ENCODE results near the gene METTL3.
"Not testable (repeated sequence)": the region's sequence is repeated elsewhere in the genome, so short reads cannot be mapped to it uniquely, and the experiment has no call there.

The METTL3 gene

DNA sequence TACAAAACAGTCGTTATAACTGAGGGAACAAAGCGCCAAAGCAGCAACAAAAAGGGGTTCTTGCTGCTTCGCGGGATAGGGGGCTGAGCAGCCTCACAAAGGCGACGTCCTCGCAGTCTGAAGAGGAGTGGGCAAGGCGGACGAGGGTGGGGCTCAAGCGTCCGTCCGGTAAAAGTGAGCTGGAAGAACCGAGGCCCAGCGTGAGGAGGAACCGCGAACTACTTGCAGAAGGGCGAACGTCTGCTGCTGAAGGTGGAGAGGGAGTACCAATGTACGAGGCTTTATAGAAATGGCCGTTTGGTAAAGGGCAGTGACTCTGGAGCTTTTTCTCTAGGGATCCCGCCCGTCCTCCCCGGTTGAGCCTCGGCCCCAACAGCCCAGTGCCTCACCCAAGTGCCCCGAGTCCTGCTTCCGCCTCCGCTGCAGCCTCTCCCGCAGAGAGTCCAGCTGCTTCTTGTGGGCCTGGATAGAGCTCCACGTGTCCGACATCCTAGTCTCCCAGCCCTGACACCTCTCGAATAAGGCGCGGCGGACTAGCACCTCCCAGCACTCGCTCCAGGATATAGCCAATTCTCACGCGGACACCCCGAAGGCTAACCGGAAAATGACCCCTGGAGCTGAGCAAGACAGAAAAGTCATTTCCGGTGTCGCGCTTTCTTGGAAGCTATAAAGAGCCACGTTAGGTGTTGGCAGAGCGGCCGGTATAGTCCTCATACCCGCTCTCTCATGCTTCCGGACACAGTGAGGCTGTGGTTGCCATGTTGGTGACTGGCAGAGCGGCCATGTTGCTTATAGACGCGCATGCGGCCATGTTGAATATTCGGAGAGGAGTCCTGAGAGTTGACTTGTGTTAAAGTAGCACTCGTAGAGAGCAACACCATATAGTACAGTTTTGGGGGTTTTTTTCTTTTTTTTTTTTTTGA lies at the start of gene METTL3:
Gene METTL3, minus strand, starts transcription at position 606 of the 923 bp plus-strand sequence. Its CDS starts 117 bp downstream, at position 489.
- peak; percentile 87 for FAIRE-seq

DNA sequence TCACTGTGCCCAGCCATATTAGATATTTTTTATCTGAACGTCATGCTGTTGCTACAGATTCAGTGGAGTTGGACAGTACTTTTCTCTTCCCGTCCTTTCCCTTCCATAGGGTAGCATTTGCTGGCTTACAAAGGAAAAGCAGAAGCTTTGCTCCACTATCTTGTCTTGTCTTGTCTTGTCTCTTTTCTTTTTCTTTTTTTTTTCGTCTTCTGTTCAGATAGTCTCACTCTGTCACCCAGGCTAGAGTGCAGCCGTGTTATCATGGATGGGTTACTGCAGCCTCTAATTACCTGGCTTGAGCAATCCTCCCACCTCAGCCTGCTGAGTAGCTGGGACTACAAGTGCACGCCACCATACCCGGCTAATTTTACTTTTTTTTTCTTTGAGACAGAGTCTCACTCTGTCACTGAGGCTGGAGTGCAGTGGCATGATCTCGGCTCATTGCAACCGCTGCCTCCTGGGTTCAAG lies 47.6 kb upstream of the METTL3 start:
- no peak for FAIRE-seq

DNA sequence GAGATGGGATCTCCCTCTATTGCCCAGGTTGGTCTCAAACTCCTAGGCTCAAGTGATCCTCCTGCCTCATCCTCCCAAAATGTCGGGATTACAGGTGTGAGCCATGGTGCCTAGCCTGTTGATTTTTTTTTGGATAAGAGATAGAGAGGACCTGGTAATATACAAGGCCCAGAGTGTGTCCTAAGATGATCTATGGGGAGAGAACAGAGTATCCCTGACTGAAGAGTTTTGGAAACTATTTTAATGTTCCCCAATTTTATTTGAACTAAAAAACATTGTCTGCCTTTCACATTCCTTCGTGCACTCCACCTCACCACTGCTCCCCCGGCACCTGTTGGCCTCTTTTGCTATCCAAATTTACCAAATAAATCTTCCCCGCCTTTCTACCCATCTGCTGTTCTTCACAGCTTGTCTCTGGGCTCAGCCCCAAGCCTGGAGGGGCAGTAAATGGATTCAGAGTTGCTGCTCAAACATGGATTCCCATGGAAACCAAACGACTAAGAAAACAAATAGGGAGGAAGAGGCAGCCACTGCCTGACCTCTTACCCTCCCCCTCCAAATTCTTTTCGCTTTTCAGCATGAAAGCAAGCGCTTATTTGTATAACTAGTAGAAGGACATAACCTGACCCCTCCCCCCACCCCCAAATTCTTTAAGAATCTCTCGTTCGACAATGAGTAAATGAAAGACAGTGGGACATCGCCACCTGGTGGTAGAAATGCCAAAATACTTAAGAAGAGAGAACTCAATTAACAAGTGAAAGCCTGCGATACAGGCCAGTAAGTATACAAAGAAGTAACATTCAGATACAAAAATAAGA lies 46.2 kb upstream of the METTL3 start:
- FAIRE-seq: peak; percentile 86

DNA sequence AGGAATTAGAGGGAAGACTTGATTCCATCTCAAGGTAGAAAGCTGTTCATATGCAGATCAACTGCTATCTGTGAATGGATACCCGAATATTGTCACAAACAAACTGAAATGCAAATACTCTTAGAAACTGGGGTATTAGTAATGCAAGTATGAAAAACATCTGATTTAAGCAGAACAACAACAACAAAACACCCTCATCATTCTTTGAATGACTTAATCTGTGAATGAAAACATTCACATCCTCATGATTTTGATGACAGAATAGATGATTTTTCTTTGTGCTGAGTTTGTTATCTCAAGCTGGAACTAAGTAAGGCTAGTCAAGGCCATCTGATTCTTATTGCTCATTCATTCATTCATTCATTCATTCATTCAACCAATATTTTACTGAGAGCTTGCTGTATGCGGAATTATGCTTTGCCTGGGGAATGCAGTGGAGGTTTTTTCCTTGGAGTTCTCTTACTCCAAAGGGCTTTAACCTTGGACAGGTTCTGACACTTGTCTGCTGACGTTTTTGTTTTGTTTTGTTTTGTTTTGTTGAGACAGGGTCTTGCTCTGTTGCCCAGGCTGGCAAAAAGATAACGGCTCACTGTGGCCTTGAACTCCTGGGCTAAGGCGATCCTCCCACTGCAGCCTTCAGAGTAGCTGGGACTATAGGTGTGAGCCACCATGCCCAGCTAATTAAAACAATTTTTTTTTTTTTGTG lies 45.4 kb upstream of the METTL3 start:
- no peak for FAIRE-seq

DNA sequence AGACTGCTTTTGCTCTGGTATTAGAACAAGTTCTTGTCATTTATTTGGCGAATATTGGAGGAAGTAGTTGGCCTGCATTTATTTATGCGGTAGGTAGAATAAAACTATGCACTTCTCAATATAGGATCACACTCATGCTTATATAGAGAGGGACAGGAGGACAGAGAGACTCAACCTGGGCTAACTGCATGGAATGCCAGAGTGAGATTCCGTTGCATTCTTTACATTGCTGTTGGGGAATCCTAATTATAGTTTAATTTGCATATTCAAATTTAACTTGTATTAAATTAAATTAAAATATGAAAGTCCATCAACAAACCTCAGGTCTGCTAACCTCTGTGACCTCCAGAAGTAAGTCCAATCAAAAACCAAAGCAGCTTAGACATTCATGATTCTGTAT lies 42.1 kb upstream of the METTL3 start:
- FAIRE-seq: no peak

DNA sequence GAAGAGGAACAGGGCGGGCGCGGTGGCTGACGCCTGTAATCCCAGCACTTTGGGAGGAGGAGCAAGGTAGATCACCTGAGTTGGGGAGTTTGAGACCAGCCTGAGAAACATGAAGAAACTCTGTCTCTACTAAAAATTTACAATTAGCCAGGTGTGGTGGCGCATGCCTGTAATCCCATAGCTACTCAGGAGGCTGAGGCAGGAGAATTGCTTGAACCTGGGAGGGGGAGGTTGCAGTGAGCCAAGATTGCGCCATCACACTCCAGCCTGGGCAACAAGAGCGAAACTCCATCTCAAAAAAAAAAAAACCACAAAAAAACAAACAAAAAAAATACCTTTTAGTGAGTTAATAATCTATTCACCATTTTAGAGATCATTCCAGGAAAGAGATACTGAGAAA lies 33.4 kb upstream of the METTL3 start:
- FAIRE-seq: not testable (repeated sequence)

DNA sequence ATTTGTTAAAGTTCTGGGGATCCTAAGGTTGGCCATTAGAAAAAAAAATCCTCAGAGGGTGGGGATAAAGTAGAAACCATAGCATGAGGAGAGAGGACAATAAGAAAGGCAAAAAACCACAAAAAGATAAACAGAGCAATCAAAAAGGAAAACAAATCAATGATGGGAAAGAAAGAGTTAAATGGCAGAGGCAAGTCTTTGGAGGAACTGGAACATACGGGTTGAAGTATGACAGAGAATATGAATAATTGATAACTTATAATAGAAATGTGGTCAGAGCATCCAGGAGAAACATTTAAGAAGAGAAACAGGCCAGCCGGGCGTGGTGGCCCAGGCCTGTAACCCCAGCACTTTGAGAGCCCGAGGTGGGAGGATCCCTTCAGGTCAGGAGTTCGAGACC lies 32.8 kb upstream of the METTL3 start:
- FAIRE-seq: no peak

DNA sequence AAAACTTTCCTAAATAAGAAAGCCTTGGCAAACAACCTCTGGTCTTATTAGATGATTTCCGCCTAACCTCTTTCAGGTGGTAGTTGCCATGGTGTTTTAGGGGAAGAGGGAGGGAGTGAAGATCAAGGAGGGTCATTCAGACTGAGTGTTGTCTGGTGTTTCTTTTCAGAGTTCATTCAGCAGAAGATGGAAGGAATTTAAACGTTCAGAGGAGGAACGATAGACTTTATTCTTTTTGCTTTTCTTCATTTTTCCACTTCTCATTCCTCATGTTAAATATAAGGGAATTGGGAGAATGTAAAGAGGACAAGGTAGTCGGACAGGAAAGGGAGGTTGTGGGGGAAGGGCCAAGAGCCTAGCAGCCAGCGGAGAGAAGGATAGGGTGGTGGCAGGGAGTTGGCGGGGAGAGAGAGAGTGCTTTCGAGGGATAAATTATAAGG lies 32.4 kb upstream of the METTL3 start:
- no peak for FAIRE-seq

DNA sequence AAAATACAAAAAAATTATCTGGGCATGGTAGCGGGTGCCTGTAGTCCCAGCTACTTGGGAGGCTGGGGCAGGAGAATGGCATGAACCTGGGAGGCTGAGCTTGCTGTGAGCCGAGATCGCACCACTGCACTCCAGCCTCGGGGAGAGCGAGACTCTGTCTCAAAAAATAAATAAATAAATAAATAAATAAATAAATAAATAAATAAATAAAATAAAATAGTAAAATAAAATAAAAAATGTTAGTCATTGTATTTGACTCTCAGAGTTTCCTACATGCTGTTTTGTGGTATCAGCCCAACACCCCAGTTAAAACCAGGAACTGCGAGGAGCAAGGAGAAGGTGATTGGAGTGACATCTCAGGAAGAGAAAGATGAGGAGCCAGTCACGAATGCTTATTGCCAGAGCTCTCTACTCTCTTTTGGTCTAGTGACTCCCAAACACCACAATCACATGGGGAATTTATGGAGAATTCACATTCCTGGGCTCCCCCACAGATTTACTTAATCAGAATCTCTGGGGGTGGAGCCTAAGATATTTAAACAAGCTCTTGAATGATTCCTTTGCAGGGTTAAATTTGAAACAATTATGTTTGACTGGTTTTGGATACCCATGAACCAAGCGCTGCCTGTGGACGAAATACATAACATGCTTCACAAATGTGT lies 30.4 kb upstream of the METTL3 start:
- FAIRE-seq: no peak

DNA sequence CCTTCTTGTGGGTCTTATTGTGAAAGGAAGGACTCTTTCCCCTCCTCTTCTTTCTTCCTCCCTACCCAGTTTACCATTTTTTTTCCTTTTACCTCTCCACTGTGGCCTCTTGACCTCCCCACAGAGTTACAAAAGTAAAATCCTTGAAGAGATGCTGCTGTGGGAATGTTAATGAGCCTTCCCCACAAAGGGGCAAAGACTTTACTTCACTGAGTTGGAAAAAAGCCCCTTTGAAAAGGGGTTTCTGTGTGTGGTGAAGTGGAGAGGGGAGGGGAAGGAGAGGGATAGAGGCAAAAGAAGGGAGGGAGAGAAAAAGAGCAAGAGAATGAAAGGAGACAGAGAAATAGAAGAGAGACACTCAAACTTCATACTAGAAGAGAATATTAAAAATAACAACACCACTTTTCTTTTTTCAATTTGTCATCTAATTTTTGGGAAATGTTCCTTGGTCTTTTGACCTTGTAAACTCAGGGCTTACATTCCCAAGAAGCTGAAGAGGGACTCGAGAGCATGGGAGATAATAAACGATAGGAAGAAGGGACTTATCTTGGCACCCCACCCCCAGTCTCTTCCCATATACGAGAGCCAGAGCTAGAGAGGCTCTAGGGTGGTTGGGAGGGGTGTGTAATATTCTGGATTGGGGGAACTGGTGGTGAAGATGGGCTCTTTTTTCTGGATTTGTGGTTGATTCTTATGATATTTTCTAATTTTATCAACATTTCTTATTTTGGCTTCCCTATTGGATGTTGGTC lies 28.2 kb upstream of the METTL3 start:
- FAIRE-seq: no peak

DNA sequence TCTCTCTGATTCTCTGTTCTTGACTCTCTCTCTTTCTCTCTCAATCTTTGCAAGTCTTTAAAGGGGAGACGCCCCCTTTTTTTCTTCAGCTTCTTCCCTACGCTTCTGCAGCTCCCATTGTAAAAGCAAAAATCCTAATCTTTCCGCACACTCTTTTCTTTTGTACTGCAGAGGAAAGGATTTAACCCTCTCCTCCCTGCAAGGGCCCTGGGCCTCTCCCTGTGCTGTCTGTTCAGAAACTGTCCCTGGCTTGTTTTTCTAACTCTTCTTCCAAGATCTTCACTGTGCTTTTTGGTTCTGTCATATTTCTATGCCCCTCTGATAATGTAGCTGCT lies 25.9 kb upstream of the METTL3 start:
- no peak for FAIRE-seq

DNA sequence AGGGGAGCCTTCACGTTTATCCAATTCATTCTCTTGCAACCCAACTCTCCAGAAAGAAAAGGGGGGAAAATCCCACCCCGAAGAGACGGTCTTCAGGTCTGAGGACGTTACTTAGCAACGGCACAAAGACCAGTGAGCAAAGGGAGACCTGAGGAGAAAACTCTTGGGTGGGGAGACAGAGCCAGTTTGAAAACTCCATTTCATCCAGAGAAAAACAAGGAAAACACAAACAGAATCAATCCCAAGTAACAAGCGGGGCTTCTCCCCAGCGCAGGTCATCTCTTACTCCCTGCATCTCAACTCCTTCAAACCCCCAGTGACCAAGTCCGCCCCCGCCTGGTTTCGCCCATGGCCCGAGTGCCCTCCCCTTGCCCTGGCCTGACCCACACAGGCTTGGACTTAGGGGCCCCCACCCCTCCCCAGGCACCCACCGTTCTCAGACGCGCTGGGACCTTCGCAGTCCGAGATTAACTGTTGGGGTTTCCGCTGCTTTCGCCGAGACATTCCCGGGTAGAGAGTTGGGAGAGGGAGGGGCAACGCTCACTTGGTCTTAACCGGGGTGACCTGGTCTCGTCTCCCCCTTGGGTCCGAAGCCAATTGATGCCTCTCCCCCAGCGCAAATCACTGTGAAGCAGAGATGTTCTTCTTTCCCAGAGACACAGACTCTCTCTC lies 25.4 kb upstream of the METTL3 start:
- no peak for FAIRE-seq

DNA sequence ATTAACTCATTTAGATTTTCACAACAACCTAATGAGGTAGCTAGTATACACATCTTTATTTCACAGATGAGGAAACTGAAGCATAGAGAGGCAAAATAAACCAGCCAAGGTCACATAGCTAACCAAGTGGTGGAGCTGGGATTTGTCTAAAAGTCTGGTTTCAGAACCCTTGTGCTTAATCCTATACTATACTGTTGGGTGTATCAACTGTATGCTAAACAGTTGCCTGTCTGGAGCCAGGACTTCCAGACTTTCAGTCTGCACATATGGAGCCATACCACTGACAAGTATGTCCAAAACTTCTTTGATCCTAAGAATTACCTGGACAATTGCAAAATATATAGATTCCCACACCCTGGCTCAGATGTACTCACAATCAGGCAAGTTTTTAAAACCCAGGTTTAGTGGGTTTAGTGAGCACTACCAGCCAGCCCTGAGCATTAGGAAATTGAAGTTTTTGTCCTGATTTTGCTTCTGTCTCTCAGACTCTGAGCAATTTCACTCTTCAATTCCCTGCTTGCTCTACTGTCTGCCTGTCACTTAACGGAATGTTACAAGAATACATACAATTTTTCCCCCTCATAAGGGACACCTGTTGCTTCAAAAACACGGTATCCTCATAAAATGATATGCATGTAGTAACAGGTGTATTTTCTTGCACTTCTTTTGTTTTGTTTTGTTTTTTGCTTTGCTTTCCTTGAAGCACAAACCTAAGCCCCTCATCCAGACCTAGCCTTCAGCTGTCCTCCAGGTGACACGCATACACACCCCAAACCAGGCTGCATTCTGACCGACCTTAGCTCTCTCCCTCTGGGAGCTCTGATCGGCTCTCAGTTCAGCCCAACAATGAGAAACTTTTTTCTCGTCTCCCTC lies 24.6 kb upstream of the METTL3 start:
- FAIRE-seq: no peak

DNA sequence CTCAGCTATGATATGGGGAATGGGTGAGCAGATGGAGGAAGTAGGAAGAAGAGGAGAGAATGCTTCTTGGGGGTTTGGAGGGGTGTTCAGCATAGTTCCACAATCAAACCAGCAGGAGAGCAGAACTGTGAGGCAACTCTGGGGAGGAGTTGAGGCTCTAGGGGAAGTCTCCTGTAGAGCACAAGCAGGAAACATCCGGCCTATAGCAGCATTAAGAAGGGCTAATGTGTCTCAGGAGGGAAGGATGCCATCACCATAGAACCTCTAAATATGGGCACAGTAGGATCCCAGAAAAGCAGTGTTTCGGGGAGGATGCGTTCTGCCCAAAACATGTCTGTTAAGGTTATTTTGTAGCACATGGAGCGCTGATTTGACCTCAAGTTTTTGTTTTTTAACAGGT lies 23.4 kb upstream of the METTL3 start:
- no peak for FAIRE-seq

DNA sequence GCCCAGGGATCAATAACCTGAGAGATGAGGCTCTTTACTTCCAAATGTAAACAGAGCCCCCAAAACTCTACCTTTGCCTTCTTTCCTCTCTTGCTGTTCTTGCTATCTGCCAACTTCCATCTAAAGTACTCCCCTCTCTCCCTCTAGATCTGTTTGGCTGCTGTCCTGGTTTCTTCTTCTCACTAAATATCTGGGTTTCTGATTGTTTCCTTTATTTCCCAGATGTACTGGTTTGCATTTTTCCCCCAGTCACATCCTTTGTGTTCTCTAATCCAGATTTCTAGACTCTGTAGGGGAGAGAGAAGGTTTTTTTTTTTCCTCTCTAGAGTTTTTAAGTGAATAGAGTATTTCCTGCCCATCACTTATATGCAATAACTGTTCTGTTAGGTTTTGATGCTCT lies 22.2 kb upstream of the METTL3 start:
- FAIRE-seq: no peak

DNA sequence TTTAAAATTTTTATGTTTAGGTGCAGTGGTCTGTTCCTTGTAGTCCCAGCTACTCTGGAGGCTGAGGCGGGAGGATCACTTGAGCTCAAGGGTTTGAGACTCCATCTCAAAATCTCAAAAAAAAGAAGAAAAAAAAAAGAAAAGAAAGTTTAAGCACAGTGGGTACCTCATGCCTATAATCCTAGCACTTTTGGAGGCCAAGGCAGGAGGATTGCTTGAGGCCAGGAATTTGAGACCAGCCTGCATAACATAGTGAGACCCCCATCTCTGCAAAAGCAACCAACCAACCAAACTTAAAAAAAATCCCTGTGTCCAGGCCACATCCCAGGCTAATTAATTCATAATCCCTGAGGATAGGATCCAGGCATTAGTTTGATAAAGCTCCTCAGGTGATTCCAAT lies 18.4 kb upstream of the METTL3 start:
- FAIRE-seq: no peak

DNA sequence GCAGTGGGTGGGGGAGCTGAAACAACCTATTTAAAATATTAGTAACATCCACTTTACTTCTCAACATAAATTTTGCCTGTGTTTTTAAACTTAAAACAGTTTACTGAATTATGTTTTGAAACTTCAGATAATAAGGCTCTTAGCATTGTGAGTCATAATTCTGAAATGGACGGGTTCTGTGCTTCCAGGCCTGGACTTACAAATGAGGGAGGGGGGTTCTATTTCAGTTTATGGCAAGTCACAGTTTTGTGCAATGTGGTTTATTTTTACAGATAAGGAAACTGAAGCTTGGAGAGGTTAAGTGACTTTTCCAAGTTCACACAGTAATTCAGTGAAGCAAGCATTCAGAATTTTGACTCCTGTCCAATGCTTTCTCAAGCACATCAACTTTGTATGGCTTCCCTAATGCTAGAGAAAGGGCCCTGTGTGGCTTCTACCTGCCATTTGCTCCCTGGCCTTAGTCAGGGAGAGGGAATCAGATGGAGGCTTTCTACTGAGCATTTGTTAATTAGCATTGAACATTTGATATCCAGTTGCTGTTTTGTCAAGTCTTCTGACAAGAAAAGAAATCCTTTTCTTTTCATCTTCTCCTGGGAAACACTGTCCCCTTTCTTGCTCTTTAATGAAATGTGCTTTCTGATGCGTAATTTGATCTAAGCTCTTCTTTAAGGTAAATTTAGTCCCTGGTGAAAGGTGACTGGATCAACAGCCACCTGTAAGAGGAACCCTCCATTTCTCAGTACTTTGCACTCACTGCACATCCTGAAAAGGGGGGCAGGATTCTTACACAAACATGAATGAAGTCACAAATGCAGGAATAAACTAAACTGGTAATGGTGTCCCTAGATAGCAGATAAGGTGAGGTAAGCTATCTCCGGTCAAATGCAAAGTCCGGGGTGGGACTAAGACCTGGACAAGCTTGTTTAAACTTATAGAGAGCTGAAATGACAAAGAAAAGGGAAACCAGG lies 17.5 kb upstream of the METTL3 start:
- no peak for FAIRE-seq

DNA sequence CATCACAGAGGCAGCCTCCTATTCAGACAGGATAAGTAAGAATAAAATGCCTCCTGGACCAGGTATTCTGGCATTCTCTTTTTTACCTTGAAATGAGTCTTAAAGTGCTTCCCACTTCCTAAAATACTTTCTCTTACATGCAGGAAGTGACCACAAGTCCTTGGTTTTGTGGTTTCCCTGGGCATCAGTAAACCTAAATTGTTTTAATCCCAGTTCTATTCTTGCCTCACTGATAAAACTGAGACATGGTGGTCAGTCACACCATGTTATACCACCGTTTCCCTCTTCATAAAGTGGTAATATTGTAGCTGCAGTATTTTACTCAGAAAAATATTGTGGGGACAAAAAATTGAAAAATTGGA lies 16.2 kb upstream of the METTL3 start:
- no peak for FAIRE-seq

DNA sequence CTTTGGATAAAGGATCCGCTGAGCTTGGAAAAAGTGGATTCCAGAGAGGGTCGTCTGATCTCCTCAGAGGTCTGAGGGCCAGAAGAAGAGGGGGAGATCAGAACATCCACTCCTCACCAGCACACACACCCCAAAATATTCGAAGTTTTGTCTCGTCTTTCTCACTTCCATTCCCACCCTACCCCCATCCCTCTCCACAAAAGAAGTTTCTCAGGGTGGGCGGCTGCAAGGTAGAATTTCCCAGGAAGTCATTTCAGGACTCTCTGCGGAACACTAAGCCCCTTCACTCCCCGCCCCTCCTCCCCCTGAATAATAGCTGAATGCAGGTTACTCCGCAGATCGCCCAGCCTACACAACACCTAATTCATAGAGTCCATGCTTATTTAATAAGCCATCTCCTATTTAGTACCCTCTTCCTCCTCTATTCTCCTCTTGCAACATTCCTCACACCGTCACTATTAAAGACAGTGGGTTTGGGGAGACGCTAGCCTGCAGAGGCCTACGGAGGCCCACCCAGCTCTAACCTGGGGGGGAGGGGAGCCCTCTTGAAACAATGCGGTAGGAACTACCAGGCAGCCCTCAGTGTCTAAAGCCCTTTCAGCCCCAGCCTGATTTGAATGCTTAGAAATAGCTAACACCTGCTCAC lies 15.7 kb upstream of the METTL3 start:
- FAIRE-seq: no peak
